Embryonic facial prominence (tissue), 1 donor: ENCODE data around the gene IPO8.
"Not testable (repeated sequence)": the region's sequence is repeated elsewhere in the genome, so short reads cannot be mapped to it uniquely, and the experiment has no call there.

Source experiments
- DNase-seq: peaks from one replicate; pipeline ENCODE4 v3.0.0-alpha.2; 2016; ENCODE audit errors: extremely low spot score

IPO8 gene

DNA sequence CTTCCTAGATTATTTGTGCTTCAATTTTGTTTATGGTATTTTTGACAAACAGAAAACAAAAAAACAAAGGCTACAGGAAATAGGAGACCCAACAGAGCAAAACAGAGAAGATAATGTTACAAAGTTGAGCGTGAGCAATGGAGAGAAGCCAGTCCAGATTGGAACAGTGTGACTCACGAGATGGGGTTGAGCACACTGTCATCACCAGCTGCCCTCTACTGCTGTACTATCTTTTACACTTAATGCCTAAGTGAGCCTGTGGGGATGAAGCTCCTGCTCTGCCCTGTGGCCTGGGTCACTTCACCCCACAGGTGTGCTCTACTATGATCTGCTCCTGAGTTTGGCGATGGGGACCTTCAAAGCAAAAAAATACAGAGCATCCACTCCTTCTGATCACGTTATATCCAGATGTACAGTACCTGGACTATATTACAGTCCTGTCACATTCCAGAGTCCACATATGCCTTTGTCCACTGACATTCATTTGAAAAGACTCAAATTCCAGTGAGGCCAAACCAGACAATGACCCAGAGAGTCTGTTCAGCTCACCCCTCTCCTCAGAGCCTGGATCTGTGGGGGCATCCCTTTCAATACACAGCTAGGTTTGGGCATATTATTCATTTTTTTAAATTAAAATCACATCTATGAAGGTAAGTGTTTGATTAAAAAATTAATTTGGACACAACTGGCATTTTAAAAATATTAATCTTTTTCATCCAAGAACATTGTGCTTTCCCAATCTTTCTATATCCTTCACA, 4.4 kb downstream of the IPO8 start:
- DNase-seq, result no peak

DNA sequence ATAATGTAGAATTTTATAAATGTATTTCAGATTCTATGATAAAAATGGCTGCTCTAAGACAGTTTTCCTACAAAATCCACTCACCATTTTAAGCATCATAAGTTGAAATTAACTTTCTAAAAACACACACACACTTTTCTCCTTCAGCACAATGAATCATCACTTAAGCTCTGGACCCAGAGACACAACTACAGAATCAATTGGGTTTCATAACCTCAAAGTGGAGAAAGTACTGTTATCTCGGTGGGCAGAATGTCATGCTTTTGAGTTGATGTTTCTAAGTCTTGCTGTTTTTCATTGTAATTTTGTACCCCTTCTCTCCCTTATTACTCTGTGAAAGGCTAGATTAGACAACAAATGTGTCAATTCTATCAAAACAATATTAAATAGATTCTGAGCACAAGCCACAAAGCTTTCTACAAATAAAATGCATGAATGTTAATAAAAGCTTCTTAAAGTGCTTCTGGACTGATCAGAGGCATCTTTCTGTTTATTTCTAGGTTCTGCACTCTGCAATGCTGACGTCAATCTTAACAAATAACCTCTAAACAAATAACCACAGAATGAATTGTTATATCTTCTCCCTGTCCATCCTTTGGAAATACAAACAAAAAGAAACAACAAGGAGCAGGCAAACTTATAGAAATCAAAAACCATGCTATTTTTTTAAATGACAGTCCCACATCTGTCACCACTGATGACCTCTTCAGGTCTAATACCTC, 8.2 kb downstream of the IPO8 start:
- DNase-seq, result no peak

DNA sequence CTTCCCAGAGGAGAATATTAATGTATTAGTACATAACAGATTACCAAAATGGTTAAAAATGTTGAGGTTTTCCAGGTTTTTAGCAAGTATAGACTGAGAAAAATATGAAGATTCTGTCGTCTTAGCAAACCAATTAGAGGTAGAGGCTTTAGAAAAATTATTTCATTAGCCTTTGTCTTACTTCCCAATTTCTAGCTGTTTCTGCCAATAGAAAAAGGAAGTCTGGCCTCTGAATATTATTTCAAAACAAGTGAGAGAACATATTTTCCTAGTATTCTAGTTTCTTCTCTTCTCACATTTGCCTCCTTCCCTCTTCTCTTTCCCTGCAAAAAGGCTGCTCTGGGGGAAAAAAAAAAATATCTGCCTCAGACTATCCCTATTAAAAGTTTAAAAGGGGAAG, 16.4 kb downstream of the IPO8 start:
- DNase-seq, result no peak

DNA sequence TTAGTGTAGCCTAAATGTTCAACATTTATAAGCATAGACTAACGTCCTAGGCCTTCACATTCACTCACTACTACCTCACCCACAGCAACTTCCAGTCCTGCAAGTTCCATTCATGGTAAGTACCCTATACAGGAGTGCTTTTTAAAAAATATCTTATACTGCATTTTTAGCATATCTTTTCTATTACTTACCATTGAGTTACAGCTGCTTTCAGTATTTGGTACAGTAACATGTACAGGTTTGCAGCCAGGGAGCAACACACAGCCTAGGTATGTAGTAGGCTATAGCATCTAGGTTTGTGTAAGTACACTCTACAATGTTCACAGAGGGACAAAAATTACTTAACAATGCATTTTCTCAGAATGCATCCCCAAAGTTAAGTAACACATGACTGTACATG, 17.4 kb downstream of the IPO8 start:
- DNase-seq, result no peak

DNA sequence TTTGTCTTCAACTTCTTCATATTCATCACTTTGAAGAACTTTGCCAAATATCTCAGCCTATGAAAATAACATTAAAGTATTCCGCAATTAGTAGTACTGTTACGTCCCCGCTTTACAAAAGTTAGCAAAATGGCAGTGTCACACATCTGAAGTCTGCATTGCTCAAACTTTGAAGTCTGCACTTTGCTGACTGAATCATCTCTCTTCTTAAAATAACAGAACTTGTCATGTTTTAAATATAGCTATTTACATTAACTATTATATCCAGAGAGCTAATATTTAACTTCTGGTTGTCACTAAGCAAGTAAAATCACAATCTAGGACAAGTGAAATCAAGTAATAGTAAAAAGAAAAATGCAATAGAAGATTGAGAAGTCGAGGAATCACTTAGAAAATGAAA, 34.5 kb downstream of the IPO8 start:
- no peak for DNase-seq

DNA sequence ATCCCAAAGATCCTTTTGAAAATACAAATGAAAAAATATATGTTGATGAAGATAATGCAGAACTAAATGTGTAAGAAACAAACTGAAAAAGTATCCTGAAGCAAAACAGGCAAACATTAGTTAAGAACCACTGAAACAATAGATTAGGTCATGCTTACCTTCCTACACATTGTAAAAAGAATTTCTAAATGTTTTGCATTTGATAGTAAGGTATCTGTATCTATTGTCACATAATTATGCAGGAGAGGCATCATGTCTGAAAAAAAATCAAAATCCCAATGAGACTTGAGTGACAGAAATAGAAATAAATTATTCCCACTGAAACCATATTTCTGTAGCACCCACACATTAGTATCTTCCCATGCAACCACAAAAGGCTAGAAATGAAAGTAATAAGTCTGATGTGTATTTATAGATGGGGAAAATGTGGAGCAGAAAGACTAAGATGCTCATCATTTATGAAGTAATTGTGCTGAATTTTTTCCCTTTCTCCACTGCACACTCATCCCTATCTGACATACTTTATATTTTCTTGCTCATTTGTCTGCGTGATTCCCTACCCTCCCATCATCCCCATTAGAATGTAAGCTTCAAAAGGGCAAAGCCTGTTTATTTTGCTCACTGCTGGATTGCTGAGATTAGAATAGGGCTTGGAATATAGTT, 43.5 kb downstream of the IPO8 start:
- DNase-seq, result no peak

DNA sequence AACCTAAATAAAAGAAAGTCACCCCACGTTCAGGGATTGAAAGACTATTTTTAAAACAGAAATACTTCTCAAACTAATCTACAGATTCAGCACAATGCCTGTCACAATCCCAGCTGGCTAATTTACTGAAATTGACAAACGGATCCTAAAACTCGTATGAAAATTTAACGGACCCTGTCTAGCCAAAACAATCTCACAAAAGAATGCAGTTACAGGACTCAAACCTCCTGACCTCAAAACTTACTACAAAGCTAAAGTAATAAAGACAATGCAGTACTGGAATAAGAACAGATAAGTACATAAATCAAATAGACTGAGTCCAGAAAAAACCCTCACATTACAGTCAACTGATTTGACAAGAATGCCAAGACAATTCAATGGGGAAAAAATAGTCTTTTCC, 48.8 kb downstream of the IPO8 start:
- no peak for DNase-seq

DNA sequence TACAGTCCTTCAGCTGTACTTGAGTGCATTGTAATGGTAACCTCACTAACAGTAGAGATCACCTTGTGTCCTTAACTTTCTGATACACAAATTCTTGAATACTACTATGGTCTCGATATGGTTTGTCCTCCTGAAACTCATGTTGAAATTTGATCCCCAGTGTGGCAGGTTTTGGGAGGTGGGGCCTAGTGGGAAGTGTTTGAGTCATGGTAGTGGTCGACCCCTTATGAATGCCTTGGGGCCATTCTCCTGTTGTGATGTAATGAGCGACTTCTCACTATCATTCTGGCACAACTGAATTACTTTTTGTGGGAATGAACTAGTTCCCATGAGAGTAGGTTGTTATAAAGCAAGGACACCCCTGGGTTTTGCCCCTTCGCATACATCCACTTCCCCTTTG, 52.3 kb downstream of the IPO8 start:
- no peak for DNase-seq

DNA sequence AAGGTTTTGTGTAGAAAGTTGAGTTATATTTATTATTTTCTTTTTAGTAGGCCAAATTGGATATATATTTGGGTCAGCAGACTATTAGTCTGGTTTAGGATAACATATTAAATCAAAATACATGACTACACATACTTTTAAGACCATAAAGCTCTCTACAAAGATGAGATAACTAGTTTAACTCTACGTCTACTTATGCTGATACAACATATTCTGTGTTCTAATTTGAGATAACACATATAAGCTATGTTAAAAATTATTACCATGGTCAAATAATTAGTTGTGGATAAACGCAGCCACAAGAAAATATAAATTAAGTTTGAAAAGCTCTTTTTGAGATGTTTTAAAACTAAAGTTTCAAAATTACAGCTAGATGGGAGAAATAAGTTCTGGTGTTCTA, 55.3 kb downstream of the IPO8 start:
- DNase-seq, result no peak

DNA sequence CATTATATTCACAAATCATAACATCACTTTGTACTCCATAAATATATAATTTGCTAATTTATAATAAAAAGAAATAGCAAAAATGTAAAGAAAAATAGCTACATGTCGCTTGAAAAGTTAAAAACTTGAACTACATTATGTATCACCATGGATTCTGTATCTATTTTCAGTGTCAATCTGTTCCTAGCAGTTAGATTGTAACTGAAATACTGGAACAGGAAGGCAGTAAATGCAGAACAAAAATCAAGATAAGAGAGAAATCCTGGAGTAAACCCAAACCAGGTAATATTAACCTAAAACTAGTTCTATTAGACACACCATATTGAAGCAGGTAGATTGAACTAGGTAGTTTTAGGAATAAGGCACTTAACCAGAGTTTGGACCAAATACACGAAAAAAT, 60.3 kb downstream of the IPO8 start:
- DNase-seq, result no peak

DNA sequence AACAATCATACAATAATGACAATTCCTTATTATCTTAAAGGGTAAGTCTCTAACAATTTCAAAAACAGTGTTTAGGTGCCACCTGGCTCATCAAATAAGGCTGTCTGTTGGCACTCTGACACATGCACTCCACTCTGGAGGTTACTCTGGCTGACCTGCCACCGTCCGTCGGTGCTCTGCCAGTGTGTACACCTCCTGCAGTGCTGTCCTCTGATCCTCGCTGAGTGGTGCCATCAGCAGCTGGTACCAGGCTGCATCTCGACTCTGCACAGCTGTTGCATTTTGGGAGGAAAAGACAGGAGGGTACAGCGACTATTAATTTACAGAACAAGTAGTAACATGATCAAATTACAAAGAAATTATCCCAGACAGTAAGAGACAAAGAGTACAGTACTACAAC, 63.9 kb downstream of the IPO8 start:
- no peak for DNase-seq

DNA sequence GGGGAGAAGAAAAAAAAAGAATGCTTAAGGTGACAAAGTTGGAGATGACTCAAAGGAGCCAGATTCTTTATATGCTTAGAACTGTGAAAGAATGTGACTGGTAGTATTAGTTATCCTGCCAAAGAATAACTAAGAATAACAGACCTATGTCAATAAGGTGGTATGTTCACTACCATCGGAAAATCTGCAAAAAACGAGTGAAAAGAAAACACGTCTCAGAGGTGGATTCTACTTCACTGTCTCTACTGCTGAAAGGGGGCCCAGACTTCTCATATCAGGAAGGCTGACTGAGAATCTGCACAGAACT, 64.7 kb downstream of the IPO8 start:
- DNase-seq, result no peak

DNA sequence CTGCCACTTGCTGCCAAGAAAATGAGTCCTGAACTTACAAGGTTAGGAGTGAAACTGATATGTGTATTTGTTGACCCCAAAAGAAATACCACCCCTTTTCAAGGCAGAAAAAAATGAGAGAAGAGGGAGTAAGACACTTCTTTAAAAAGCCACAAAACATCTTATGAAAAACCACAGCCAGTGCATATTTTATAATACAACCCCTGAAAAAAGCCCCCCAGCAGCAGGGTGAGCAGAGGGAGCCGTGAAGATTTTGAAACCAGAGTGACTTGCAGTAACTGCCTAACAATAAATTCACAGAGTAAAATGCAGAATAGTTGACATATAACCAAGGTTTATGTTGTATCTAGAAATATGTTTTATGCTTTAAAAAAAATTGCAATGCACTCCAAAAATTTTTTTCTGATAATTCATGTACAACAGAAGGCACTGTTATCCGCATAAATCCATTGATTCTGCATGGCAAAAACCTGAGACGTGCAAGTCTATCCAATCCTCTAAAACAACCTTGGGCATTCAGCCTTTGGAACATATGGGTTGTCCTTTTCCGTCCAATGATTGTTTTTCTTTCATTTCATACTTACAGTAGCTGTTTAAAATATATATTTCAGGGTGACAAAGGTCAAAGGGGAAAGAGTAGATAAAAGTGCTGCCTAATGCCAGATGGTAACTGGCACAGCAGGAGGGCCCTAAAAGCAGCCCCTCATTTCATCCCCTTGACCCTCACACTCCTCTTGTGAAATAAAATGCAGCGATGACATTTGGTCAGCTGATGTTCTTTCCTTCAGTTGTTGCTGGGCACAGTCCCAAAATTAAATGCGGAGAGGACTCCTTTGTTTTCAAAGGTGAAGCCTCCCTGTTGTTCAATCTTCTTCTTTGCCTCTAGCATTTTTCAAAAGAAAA, 65.3 kb downstream of the IPO8 start:
- no peak for DNase-seq

DNA sequence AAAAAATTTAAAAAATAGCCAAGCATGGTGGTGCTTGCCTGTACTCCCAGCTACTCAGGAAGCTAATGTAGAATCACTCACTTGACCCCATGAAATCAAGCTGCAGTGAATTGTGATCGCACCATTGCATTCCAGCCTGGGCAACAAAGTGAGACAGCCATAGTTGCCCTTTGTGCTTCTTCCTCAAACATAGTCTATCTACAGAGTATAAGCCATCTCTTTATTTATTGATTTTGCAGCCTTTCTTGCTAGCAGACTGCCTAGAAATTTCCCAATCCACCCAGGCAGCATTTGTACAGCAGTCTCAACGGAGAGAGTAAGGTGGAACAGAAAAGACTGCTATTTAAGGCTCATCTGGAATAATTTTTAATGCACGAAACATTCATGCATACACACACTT, 68.8 kb downstream of the IPO8 start:
- no peak for DNase-seq

DNA sequence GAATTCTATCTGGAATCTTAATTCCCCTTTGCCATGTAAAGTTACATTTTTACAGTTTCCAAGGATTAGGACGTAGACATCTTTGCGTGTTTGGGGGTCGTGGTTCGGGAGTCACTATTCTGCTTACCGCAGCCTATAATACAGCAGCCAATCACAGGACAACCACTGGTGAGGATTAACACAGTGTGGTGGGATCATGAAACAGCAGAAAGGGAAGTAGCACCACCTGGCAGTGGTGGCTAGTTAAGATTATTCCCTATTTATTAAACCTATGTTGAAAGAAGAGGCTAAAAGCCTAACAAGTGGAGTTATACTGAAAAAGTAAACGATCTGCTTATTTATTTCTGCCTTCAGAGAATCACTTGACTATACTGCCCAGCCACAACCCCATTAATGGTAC, 71.7 kb downstream of the IPO8 start:
- no peak for DNase-seq

DNA sequence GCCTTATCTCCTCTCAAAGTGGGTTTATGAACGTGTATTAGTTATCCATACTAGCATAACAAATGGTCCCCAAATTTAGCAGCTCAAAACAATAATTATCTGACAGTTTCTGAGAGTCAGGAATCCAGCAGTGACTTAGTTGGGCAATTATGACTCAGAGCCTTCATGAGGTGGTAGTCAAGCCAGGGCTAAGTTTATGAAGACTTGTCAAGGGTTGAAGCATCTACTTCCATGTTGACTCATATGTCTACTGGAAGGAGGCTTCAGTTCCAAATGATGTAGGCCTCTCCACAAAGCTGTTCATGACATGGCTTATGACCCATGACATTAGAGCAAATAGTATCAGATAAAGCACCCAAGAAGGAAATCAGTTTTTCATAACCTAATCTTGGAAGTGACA, 73.2 kb downstream of the IPO8 start:
- no peak for DNase-seq

DNA sequence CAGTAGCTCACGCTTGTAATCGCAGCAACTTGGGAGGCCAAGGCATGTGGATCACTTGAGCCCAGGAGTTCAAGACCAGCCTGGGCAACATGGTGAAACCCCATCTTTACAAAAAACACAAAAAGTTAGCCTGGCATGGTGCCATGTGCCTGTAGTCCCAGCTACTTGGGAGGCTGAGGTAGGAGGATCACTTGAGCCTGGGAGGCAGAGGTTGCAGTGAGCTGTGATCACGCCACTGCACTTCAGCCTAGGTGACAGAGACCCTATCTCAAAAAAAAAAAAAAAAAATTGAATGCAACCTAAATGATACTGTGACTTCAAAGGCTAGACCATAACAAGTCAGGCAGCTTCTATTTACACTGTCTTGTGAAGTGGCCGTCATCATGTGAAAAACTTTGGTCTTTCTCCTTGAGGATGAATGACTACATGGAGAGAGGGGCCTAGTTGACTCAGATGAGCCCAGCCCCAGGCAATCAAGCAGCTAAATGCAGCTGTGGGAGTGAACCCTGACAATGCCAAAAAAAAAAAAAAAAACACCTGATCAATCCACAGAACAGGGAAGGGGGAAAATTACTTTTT, 73.9 kb downstream of the IPO8 start:
- not testable (repeated sequence) for DNase-seq

DNA sequence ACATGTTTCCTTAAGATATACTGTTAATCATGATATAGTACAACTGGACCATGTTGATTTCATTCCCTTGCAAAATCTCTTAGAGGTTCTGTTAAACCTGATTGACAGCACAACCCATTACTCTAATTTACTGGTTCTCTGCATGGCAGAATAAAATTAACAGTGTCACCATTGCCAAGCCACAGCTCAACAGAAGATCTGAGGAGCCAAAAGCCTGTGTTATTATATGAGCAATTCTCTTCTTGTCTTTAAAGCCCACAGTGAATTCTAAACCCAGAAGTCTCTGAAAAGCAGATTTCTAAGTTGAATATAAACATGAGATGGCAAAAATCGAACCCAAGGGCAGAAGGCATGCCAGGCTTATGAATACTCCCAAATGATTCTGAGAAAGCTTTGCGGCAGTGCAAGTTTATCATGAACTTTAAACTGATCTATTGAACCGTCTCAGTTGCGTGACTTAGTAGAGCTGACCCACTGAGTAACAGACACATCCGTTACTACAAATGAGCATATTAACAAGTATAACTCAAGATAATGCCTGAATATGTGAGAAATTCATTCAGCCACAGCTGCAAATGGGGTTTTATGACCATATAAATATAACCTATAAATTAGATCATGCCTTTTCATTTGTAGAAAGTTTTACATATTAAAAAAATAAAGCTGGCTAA, 78.2 kb downstream of the IPO8 start:
- no peak for DNase-seq

DNA sequence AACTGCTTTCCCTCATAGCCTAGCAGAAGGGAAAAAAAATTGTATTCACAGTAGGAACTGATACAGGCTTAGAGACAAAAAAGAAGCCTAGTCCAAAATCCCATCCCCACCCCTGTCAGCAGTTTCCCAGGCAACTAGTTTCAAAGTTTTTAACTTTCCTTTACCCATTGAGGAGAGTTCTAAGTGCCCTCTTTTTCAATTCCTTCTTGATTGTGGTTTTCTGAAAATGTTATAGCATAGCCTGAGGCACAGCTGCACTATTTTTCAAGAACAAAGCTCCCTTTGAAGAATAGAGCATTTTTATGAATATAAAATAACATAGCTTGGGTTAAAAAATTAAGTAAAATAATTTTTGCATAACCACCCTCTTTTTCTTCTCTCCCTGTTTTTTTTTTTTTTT, 81.6 kb downstream of the IPO8 start:
- no peak for DNase-seq

DNA sequence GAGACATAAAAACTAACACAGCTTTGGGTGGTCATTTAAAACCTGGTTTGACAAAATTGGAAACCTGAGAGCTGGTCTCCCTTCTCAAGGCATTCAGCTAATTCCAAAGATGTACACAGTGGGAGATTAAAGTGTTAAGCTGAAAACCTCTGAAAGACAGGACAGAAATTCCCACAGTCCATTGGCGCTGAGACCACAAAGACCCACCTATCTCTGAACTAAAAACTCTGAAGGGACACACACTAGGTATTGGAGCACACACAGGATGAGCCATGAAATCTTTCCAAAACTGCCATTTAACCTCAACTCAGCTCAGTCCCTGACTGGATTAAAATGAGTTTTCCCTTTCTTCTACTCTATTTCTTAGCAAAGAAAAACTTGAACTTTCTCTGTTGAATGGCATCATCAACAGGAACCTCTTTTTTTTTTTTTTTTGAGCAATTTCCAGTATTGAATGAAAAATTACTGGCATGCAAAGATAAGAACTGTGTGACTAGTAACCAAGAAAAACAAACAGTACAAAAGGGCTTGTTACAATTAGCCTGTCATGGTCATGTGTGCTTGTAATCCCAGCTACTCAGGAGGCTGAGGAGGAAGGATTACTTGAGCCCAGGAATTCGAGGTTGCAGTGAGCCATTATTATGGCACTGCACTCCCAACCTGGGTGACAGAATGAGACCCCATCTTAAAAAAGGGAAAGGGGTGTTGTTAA, 82.4 kb downstream of the IPO8 start:
- no peak for DNase-seq

DNA sequence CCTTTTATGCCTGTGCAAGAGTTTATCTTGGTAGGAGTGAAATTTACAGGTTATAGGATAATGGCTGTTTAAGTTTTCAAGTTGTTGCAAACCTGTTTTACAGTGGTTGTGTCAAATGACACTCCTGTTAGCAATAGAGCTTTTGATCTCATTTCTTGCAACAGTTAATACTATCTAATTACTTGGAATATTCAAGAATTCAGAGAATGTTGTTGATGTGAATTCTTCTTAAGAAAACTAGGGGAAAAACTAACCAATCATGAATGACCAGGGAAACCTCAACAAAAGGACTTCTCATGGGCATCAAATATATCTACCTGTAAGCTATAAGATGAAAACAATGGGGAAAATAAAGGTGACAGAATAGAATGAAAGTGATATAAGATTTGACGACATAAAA, 85.0 kb downstream of the IPO8 start:
- DNase-seq, result no peak
